ENCODE measurements around the gene PLOD3.
A peak's percentile ranks its signal among the peaks of the same experiment; 100 is the strongest.

The PLOD3 gene

DNA sequence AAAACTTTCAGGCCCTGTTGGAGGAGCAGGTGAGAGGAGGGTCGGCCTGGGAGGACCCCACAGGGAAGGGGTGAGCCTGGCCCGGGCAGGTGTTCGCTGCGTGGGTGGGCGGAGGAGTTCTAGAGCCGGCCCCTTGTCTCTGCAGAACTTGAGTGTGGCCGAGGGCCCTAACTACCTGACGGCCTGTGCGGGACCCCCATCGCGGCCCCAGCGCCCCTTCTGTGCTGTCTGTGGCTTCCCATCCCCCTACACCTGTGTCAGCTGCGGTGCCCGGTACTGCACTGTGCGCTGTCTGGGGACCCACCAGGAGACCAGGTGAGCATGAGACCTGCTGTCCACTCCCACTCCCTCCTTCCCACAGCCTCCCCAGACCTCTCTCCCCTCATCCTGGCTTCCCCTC lies 6.1 kb upstream of the PLOD3 start:
- no peak overlapping the region for H3K9ac ChIP-seq (ENCODE audit: low read length in 2 of 2)
- no peaks in the 10 kb centered on the region for H3K9me3 ChIP-seq (ENCODE audit: control insufficient read depth in 2 of 2, low read length in 2 of 2)
- H3K36me3 ChIP-seq (ENCODE audit: control insufficient read depth in 2 of 2, insufficient read depth in 2 of 2, low read length in 2 of 2) = peaks cover 6 to 22% of the 10 kb centered on the region in 2 donors
- no peak overlapping the region for H3K27ac ChIP-seq (ENCODE audit: low read length)
- H3K4me1 ChIP-seq (ENCODE audit: control insufficient read depth, insufficient read depth, low read length) = peaks cover 13% of the 10 kb centered on the region
- no peaks in the 10 kb centered on the region for H3K27me3 ChIP-seq (ENCODE audit: control insufficient read depth in 1 of 2, insufficient read depth in 2 of 2, low read length in 2 of 2)
- no peak overlapping the region for H3K4me3 ChIP-seq (ENCODE audit: low read length in 2 of 2)

DNA sequence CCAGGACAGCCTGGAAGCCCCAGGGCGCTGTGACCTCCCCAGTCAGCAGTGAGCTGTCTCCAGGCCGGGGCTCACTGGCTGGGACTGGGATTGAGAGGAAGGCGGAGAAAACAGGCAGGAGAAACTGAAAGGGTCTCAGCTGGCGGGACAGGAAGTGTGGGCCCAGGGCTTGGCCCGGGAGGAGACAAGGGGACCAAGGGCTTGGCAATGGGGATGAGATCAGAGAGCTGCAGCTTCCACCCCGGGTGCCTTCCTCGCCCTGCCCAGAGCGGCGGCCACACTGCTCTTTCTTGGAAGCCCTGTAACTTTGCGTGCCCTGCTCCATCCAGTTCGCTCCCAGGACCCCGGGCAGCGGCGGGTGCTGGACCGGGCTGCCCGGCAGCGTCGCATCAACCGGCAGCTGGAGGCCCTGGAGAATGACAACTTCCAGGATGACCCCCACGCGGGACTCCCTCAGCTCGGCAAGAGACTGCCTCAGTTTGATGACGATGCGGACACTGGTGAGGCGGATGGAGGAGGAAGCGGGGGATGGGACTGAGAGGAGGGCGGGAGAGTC lies 5.0 kb upstream of the PLOD3 start:
- no peak overlapping the region for H3K9ac ChIP-seq (ENCODE audit: low read length in 2 of 2)
- peaks cover 18% of the 10 kb centered on the region for H3K4me1 ChIP-seq (ENCODE audit: control insufficient read depth, insufficient read depth, low read length)
- H3K4me3 ChIP-seq (ENCODE audit: low read length in 2 of 2) = no peak overlapping the region
- H3K36me3 ChIP-seq (ENCODE audit: control insufficient read depth in 2 of 2, insufficient read depth in 2 of 2, low read length in 2 of 2) = peaks cover 6 to 18% of the 10 kb centered on the region in 2 donors
- no peaks in the 10 kb centered on the region for H3K9me3 ChIP-seq (ENCODE audit: control insufficient read depth in 2 of 2, low read length in 2 of 2)
- no peaks in the 10 kb centered on the region for H3K27me3 ChIP-seq (ENCODE audit: control insufficient read depth in 1 of 2, insufficient read depth in 2 of 2, low read length in 2 of 2)
- no peak overlapping the region for H3K27ac ChIP-seq (ENCODE audit: low read length)

DNA sequence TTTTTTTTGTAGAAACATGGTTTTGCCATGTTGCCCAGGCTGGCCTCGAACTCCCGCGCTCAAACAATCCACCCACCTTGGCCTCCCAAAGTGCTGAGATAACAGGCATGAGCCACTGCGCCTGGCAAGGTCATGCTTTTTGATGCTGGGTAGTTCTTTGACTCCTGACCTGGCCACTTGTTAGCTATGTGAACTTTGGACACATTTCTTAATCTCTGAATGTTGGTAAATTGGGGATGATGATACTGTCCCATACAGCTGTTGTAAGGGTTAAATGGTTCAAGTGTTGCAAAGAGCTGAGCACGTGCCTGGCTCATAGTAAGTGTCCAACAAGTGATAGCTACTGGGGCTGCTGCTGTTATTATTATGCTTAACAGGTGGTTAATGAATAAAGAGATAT lies 2.9 kb upstream of the PLOD3 start:
- H3K36me3 ChIP-seq (ENCODE audit: control insufficient read depth in 2 of 2, insufficient read depth in 2 of 2, low read length in 2 of 2) = peaks cover 3 to 14% of the 10 kb centered on the region in 2 donors
- H3K4me1 ChIP-seq (ENCODE audit: control insufficient read depth, insufficient read depth, low read length) = peaks cover 32% of the 10 kb centered on the region
- no peaks in the 10 kb centered on the region for H3K9me3 ChIP-seq (ENCODE audit: control insufficient read depth in 2 of 2, low read length in 2 of 2)
- no peak overlapping the region for H3K9ac ChIP-seq (ENCODE audit: low read length in 2 of 2)
- H3K4me3 ChIP-seq (ENCODE audit: low read length in 2 of 2) = no peak overlapping the region
- no peak overlapping the region for H3K27ac ChIP-seq (ENCODE audit: low read length)
- H3K27me3 ChIP-seq (ENCODE audit: control insufficient read depth in 1 of 2, insufficient read depth in 2 of 2, low read length in 2 of 2) = no peaks in the 10 kb centered on the region

DNA sequence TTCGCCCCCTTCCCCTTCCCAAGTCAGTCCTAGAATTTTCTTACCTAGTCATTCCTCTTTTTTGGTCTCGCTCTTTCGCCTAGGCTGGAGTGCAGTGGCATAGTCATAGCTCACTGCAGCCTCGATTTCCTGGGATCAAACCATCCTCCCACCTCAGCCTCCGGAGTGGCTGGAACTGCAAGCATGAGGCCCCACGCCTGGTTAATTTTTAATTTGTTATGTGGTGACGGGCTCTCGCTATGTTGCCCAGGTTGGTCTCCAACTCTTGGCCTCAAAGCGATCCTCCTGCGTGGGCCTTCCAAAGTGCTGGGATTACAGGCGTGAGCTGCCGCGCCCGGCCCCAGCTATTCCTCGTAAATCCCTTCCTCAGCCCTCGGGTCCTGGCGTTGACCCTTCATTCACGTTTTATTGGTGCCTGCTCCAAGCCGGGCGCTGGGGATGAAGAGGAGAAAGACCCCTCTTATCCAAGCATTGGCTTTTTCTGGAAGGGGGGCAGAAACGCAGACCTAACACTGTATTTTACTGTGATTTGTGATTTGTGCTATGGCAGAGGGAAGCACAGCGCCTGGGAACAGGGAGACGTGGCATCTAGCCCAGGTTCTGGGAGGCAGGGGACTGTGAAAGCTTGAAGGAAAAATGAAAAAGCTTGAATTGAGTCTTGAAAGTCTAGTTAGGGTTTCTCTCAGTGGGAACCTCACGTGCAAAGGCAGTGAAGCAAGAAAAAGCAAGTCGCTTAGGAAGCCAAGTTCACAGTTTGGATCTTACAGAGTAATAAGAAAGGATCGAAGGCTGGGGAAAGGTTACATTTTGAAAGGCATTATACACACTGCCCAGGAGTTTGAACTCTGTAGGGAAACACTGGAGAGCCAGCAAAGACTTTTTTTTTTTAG lies 1.1 kb upstream of the PLOD3 start:
- Histone ChIP-seq H3K4me3 (ENCODE audit: low read length in 2 of 2) (peak overlapping the region; percentile 90 to 97), H3K9ac (ENCODE audit: low read length in 2 of 2) (peak overlapping the region; percentile 80 to 81), H3K27me3 (ENCODE audit: control insufficient read depth in 1 of 2, insufficient read depth in 2 of 2, low read length in 2 of 2) (no peaks in the 10 kb centered on the region), H3K9me3 (ENCODE audit: control insufficient read depth in 2 of 2, low read length in 2 of 2) (no peaks in the 10 kb centered on the region), H3K27ac (ENCODE audit: low read length) (peak overlapping the region; percentile 80), H3K4me1 (ENCODE audit: control insufficient read depth, insufficient read depth, low read length) (peaks cover 35% of the 10 kb centered on the region), H3K36me3 (ENCODE audit: control insufficient read depth in 2 of 2, insufficient read depth in 2 of 2, low read length in 2 of 2) (peaks cover 0 to 10% of the 10 kb centered on the region in 2 donors)

DNA sequence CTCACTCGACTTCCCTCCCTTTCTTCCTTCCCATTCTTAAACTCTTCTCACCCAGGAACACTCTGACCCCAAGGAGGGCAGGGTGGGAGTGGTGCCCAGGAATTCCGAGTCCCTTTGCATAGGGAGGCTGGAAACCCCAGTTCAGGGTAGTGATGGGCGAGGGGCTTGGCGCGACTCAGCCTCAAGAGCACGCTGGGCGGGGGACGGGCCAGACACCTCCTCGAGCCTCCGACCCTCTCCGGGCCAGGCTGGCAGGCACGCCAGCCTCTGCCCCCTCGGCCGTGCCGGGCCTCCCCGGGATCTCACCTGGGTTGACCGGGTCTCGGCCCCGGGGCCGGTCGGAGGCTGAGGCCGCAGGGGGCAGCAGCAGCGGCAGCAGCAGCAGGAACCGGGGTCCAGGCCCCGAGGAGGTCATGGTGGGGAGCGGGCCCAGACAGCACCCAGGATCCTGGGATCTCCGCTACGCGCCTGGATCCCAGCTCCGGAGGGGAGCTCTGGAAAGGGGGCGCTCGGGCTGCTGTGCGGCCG lies 457 bp downstream of the PLOD3 start:
- Histone ChIP-seq H3K27ac (ENCODE audit: low read length) (peak overlapping the region; percentile 80), H3K9me3 (ENCODE audit: control insufficient read depth in 2 of 2, low read length in 2 of 2) (no peaks in the 10 kb centered on the region), H3K4me3 (ENCODE audit: low read length in 2 of 2) (peak overlapping the region; percentile 90 to 97), H3K9ac (ENCODE audit: low read length in 2 of 2) (peak overlapping the region; percentile 72 to 81), H3K4me1 (ENCODE audit: control insufficient read depth, insufficient read depth, low read length) (peaks cover 35% of the 10 kb centered on the region), H3K27me3 (ENCODE audit: control insufficient read depth in 1 of 2, insufficient read depth in 2 of 2, low read length in 2 of 2) (no peaks in the 10 kb centered on the region), H3K36me3 (ENCODE audit: control insufficient read depth in 2 of 2, insufficient read depth in 2 of 2, low read length in 2 of 2) (peaks cover under 1 to 9% of the 10 kb centered on the region in 2 donors)

DNA sequence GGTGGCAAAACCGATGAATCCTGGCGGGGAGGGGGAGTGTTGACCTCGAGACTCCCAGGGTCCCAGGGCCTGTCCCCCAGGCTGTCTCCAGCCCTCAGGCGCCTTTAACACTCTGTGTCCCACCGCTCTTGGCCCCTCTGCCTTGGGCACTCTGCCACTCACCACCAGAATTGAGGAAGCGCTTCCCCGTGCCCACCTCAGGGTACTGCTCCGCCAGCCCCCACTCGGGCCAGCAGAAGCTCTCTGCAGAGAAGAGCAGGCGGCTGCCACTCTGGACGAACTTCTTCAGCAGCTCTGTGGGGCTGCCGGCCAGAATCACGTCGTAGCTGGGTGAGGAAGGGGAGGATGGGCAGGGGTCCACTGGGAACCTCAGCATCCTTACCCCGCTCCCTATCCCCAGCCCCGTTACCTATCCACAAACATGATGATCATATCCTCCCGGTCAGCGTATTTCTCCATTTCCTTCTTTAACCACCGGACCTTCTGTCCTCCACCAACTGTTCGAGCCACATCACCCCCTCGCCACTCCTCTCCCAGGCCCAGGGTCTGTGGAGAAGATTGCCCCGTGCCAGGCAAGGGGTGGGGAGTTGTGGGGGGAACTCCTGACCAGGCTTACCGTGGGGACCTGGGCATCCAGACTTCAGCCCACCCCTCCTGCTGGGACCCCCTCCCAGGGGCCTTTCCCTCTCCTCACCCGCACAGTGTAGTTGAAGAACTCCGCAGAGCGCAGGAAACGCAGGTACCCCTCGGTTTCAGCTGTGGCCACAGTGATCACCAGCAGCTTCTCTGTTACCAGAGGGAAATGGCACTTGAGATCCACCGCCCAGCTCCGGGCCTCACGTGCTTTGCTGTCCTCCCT lies 1.2 kb downstream of the PLOD3 start:
- Histone ChIP-seq H3K27me3 (ENCODE audit: control insufficient read depth in 1 of 2, insufficient read depth in 2 of 2, low read length in 2 of 2) (no peaks in the 10 kb centered on the region), H3K36me3 (ENCODE audit: control insufficient read depth in 2 of 2, insufficient read depth in 2 of 2, low read length in 2 of 2) (peaks cover 6 to 13% of the 10 kb centered on the region in 2 donors), H3K4me1 (ENCODE audit: control insufficient read depth, insufficient read depth, low read length) (peaks cover 35% of the 10 kb centered on the region), H3K4me3 (ENCODE audit: low read length in 2 of 2) (peak overlapping the region; percentile 90 to 97), H3K9me3 (ENCODE audit: control insufficient read depth in 2 of 2, low read length in 2 of 2) (no peaks in the 10 kb centered on the region), H3K9ac (ENCODE audit: low read length in 2 of 2) (peak overlapping the region; percentile 72 to 81), H3K27ac (ENCODE audit: low read length) (peak overlapping the region; percentile 80)

DNA sequence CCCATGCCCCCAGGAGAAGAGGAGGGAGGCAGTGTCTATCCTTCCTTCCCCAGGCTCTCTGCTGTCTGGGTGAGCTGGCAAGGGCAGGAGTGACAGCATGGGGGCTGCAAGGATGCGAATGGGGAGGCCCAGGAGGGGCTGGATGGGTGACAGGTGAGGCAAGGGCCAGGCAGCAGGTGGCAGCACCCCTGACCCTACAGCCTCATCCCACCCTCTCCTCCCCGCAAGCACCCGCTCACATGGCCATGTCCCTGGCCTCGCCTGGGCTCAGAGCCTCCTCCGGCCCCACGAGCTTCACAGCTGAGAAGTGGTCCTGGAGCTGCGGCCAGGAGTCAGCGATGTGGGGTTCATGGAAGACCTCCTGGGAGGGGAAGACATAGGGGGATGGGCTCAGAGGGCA lies 5.4 kb downstream of the PLOD3 start:
- Histone ChIP-seq H3K4me1 (ENCODE audit: control insufficient read depth, insufficient read depth, low read length) (peaks cover 17% of the 10 kb centered on the region), H3K9me3 (ENCODE audit: control insufficient read depth in 2 of 2, low read length in 2 of 2) (no peaks in the 10 kb centered on the region), H3K27me3 (ENCODE audit: control insufficient read depth in 1 of 2, insufficient read depth in 2 of 2, low read length in 2 of 2) (no peaks in the 10 kb centered on the region), H3K4me3 (ENCODE audit: low read length in 2 of 2) (no peak overlapping the region), H3K27ac (ENCODE audit: low read length) (no peak overlapping the region), H3K9ac (ENCODE audit: low read length in 2 of 2) (no peak overlapping the region), H3K36me3 (ENCODE audit: control insufficient read depth in 2 of 2, insufficient read depth in 2 of 2, low read length in 2 of 2) (peaks cover 7 to 28% of the 10 kb centered on the region in 2 donors)

DNA sequence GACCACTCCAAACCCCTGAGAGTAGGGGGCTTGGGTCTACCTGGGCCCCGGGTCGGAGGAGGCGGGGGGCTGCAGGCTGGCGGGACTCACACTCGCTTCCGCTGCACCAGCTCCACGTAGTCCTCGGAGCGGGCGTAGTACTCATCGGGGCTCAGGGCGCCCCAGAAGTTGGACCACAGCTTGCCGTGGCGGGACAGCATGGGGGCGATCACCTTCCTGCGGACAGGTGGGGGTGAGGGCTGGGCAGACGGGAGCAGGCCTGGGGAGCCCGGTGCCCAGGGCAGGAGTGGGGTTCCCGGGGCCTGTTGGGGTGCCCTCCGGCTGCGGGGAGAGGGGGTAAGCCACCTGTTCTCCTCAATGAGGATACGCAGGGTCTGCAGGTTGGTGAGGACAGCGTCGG lies 5.9 kb downstream of the PLOD3 start:
- Histone ChIP-seq H3K4me3 (ENCODE audit: low read length in 2 of 2) (no peak overlapping the region), H3K27me3 (ENCODE audit: control insufficient read depth in 1 of 2, insufficient read depth in 2 of 2, low read length in 2 of 2) (no peaks in the 10 kb centered on the region), H3K9me3 (ENCODE audit: control insufficient read depth in 2 of 2, low read length in 2 of 2) (no peaks in the 10 kb centered on the region), H3K36me3 (ENCODE audit: control insufficient read depth in 2 of 2, insufficient read depth in 2 of 2, low read length in 2 of 2) (peaks cover 7 to 31% of the 10 kb centered on the region in 2 donors), H3K9ac (ENCODE audit: low read length in 2 of 2) (no peak overlapping the region), H3K4me1 (ENCODE audit: control insufficient read depth, insufficient read depth, low read length) (peaks cover 12% of the 10 kb centered on the region), H3K27ac (ENCODE audit: low read length) (no peak overlapping the region)

DNA sequence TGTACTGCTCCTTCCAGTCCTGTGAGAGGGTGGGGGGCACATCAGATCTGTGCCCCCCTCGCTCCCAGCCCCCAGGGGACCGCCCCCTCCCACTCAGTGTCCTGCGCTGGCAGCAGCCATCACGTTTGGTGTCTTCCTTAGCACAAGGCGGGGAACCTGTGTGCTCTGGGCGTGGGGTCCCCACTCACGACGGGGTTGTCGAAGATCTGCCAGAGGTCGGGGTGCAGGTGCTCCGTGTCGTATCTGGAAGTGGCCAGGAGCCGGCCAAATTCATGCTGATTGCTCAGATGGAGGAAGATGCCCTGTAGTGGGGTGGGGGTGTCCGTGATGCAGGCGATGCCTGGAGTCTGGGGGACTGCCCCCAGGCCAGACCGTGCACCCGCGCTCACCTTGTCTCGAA lies 7.2 kb downstream of the PLOD3 start:
- H3K36me3 ChIP-seq (ENCODE audit: control insufficient read depth in 2 of 2, insufficient read depth in 2 of 2, low read length in 2 of 2) = peaks cover 7 to 34% of the 10 kb centered on the region in 2 donors
- H3K4me3 ChIP-seq (ENCODE audit: low read length in 2 of 2) = no peak overlapping the region
- no peak overlapping the region for H3K27ac ChIP-seq (ENCODE audit: low read length)
- H3K27me3 ChIP-seq (ENCODE audit: control insufficient read depth in 1 of 2, insufficient read depth in 2 of 2, low read length in 2 of 2) = no peaks in the 10 kb centered on the region
- H3K4me1 ChIP-seq (ENCODE audit: control insufficient read depth, insufficient read depth, low read length) = peaks cover 3% of the 10 kb centered on the region
- no peaks in the 10 kb centered on the region for H3K9me3 ChIP-seq (ENCODE audit: control insufficient read depth in 2 of 2, low read length in 2 of 2)
- no peak overlapping the region for H3K9ac ChIP-seq (ENCODE audit: low read length in 2 of 2)

DNA sequence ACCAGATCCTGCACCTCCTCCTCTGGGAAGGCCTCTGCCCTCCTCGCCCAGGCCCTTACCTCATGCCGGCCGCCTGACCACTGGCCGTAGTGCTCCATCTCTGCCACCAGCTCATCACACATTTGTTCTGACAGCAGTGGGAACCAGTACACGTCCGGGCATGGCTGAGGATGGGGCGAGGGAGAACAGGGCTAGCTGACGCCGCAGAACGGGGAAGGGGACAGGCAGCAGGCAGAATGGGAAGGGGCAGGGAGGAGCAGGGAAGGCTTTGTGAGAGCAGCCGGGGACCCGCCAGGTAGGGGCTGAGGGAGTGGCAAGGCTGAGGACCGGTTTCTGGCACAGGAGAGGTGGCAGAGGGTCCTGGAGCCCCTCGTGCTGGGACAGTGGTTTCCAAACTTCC lies 8.6 kb downstream of the PLOD3 start:
- Histone ChIP-seq H3K9ac (ENCODE audit: low read length in 2 of 2) (no peak overlapping the region), H3K4me3 (ENCODE audit: low read length in 2 of 2) (no peak overlapping the region), H3K4me1 (ENCODE audit: control insufficient read depth, insufficient read depth, low read length) (no peaks in the 10 kb centered on the region), H3K27me3 (ENCODE audit: control insufficient read depth in 1 of 2, insufficient read depth in 2 of 2, low read length in 2 of 2) (no peaks in the 10 kb centered on the region), H3K27ac (ENCODE audit: low read length) (no peak overlapping the region), H3K36me3 (ENCODE audit: control insufficient read depth in 2 of 2, insufficient read depth in 2 of 2, low read length in 2 of 2) (peaks cover 7 to 31% of the 10 kb centered on the region in 2 donors), H3K9me3 (ENCODE audit: control insufficient read depth in 2 of 2, low read length in 2 of 2) (no peaks in the 10 kb centered on the region)

All from stomach smooth muscle (tissue), 2 donors.